Kidney (tissue), 14 donors: Measurements from ENCODE around the gene TTC33. TPM values are rescaled to one million over a fixed set of nuclear protein-coding genes. Genes with fewer than 3 reads are reported as not detected.

ENCODE experiments used
- DNase-seq, 5 donors: peaks; one replicate each; pipeline ENCODE4 v3.0.0-alpha.2; 2013 to 2020
- FAIRE-seq: peaks from 2 replicates; lab custom pipeline; 2012; peaks lifted over from hg19 to GRCh38; lab: Jason Lieb, UNC
- H3K27ac ChIP-seq, 2 donors: one replicate each; pipeline ENCODE4 v1.7.0; 2013; ENCODE audit warnings: low read depth in 2 of 2, low read length in 2 of 2, inconsistent platforms in 1 of 2
- H3K27me3 ChIP-seq: one replicate; pipeline ENCODE4 v1.7.1; 2013; ENCODE audit warnings: low read length, inconsistent platforms; ENCODE audit not compliant: control insufficient read depth, insufficient read depth
- H3K36me3 ChIP-seq, 3 donors: one replicate each; pipeline versions ENCODE4 v1.7.0 to v1.7.1; 2013; ENCODE audit warnings: low read length in 3 of 3, control low read depth in 1 of 3, inconsistent platforms in 1 of 3; ENCODE audit not compliant: insufficient read depth in 3 of 3, control insufficient read depth in 2 of 3
- H3K4me1 ChIP-seq, 3 donors: one replicate each; pipeline versions ENCODE4 v1.7.0 to v1.7.1; 2013; ENCODE audit warnings: low read length in 3 of 3, inconsistent platforms in 1 of 3, low read depth in 1 of 3; ENCODE audit not compliant: control insufficient read depth in 2 of 3, insufficient read depth in 2 of 3
- H3K4me3 ChIP-seq, 3 donors: one replicate each; pipeline versions ENCODE4 v1.7.0 to v1.8.1; 2013; ENCODE audit warnings: low read length in 3 of 3, control low read depth in 1 of 3, inconsistent platforms in 1 of 3
- H3K9ac ChIP-seq, 3 donors: one replicate each; pipeline versions ENCODE4 v1.7.0 to v1.7.1; 2013; ENCODE audit warnings: low read length in 3 of 3, control low read depth in 1 of 3, inconsistent platforms in 1 of 3
- H3K9me3 ChIP-seq, 3 donors: one replicate each; pipeline versions ENCODE4 v1.7.0 to v1.7.1; 2013; ENCODE audit warnings: low read length in 3 of 3, control low read depth in 1 of 3, inconsistent platforms in 1 of 3; ENCODE audit not compliant: control insufficient read depth in 2 of 3, insufficient read depth in 1 of 3
- intact Hi-C: fragments of 100-400 bp; cut with DNase I; formaldehyde crosslinking; loops from one replicate; pipeline ENCODE4 v1.11.1; 2022
- polyA plus RNA-seq: library from polyadenylated mRNA; stranded (reverse); fragments of 350-450 nt; fragmentation: Illumina TruSeq; extraction: RNeasy Lipid Tissue Mini Kit (QIAGEN cat#74804); gene quantifications from one replicate; pipeline ENCODE4 v1.2.3, GENCODE V29; 2014; ENCODE audit warnings: low read depth, low replicate concordance; ENCODE audit not compliant: insufficient read depth
- total RNA-seq: library from RNA; stranded (reverse); fragmentation: NEBNext Ultra II Directional; extraction: Animal tissue kit (Norgen Biotek cat#: 25700); gene quantifications from one replicate; pipeline ENCODE4 v1.2.1, GENCODE V29; 2021
- TF ChIP-seq, protein P1 (sequence below): IDR thresholded peaks from 3 replicates; pipeline ENCODE4 v1.5.1; 2012; ENCODE audit warnings: mild to moderate bottlenecking, moderate library complexity, borderline replicate concordance; ENCODE audit not compliant: insufficient read depth; ENCODE audit errors: extremely low read depth
- donor health status: control.
- donor health status: control.
- donor health status: control.
- donor health status: control.
- donor health status: control.
- donor health status: DM: yes; HTN: yes; CAD: no.
- donor health status: Normal renal cell carcinoma (clear cell type).

TTC33 gene
- total and polyA plus RNA-seq, 2 donors from 2014 or later = 7.1 to 20.1 TPM

DNA sequence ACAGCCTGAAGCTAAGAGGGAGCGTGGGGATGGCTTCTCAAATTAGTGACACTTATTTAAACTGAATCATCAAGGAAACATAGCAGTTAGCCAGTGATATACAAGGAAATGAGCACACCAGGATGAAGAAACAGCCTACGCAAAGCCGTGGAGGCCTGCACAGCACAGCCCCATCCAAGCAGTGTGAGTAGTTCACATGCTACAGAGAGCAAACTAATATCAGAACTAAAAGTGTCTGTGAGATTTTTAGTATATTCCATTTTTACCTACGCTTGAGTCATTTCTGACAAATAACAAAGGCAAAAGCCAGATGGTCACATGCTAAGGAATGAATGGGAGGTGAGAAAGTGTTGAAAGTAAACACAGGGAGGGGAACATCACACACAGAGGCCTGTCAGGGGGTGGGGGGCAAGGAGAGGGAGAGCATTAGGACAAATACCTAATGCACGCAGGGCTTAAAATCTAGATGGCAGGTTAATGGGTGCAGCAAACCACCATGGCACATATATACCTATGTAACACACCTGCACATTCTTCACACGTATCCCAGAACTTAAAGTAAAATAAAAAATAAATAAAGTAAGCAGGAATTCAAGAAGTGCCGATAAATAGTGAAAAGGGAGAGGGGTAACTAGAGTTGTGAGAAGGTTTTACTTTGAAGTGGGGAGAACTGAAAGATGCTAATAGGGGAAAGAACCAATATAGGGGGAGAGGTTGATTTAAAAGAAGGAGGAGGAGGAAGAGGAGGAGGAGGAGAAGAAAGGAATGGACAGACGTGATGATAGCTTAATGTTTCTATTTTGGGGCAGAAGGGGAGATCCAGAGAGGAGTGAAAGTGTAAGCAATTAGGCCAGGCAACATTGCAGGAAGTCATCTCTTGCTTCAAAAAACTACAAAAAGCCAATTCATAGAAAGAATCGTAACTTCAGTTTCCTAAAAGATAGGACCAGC is 177.0 kb downstream of the TTC33 start:
- no peak for FAIRE-seq
- no peak overlapping the region for H3K9ac ChIP-seq

DNA sequence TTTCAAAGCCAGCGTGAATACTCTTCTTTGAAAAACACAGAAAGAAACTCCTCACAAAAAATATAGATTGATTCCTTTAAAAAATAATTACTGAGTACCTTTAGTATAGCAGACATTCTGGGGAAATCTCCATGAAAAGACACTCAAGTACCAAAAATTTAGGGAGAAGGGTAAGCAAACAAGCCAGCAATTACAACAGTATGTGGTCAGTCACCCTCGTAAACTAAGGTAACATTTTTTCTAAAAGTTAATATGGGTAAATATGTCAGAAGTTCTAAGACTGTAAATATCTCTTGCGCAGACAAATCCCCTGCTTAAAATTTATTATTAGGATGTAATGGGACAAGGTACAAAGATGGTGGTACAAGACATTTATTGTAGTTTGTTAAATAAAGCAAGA is 178.0 kb downstream of the TTC33 start:
- intact Hi-C loops = no loop called here
- DNase-seq = no peak
- FAIRE-seq = no peak
- Histone ChIP-seq H3K4me1 (no peaks in the 10 kb centered on the region), H3K9me3 (no peaks in the 10 kb centered on the region), H3K27ac (no peak overlapping the region), H3K4me3 (no peak overlapping the region), H3K36me3 (no peaks in the 10 kb centered on the region), H3K27me3 (no peaks in the 10 kb centered on the region), H3K9ac (no peak overlapping the region)
- TF ChIP-seq, protein P1, sequence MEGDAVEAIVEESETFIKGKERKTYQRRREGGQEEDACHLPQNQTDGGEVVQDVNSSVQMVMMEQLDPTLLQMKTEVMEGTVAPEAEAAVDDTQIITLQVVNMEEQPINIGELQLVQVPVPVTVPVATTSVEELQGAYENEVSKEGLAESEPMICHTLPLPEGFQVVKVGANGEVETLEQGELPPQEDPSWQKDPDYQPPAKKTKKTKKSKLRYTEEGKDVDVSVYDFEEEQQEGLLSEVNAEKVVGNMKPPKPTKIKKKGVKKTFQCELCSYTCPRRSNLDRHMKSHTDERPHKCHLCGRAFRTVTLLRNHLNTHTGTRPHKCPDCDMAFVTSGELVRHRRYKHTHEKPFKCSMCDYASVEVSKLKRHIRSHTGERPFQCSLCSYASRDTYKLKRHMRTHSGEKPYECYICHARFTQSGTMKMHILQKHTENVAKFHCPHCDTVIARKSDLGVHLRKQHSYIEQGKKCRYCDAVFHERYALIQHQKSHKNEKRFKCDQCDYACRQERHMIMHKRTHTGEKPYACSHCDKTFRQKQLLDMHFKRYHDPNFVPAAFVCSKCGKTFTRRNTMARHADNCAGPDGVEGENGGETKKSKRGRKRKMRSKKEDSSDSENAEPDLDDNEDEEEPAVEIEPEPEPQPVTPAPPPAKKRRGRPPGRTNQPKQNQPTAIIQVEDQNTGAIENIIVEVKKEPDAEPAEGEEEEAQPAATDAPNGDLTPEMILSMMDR = no peak

More for the DNA sequence above, 177.0 kb downstream of the TTC33 start:
- no peak overlapping the region for H3K27ac ChIP-seq
- no peak overlapping the region for H3K4me3 ChIP-seq
- no peaks in the 10 kb centered on the region for H3K36me3 ChIP-seq
- no peaks in the 10 kb centered on the region for H3K9me3 ChIP-seq
- intact Hi-C loops = no loop called here
- H3K27me3 ChIP-seq = no peaks in the 10 kb centered on the region
- H3K4me1 ChIP-seq = no peaks in the 10 kb centered on the region
- TF ChIP-seq, protein P1 = no peak
- DNase-seq = no peak

DNA sequence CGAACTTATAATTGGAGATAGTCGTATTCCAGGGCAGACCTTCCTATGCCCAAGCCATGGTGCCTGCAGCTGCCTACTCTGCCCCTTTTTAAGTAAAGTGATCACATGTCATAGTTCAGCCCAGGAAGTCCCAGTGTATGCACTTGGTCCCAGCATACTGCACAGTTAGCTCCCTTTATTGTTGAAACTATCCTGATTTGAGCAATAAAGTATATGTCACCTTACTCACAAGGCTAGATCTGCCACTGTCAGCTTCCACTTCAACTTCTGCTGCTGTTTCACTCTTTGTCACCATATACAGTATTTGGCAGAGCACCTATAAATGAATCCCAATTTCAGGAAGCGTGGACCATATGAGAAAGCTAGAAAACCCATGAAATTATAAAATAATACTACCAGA is 179.8 kb downstream of the TTC33 start:
- no peak overlapping the region for H3K9ac ChIP-seq
- intact Hi-C loops = no loop called here
- no peak overlapping the region for H3K4me3 ChIP-seq
- H3K9me3 ChIP-seq = no peaks in the 10 kb centered on the region
- no peaks in the 10 kb centered on the region for H3K4me1 ChIP-seq
- DNase-seq (no peak), FAIRE-seq (no peak)
- H3K36me3 ChIP-seq = no peaks in the 10 kb centered on the region
- no peak overlapping the region for H3K27ac ChIP-seq
- TF ChIP-seq, protein P1 = no peak
- no peaks in the 10 kb centered on the region for H3K27me3 ChIP-seq
